Measurements from ENCODE around the gene GPC6. TPM values are rescaled to one million over a fixed set of nuclear protein-coding genes. Genes with fewer than 3 reads are reported as not detected.

Gene GPC6
- total RNA-seq, 2 donors from 2014 or later, result 1.6 to 4.0 TPM

- H3K4me3 ChIP-seq, result no peak overlapping the region
- 62 to 63% methylated on average over 5 of the region's 5 CpGs for WGBS, 2 donors
- no peak overlapping the region for H3K27ac ChIP-seq
- DNase-seq (no peak), ATAC-seq (no peak)
- no peaks in the 10 kb centered on the region for H3K4me1 ChIP-seq
- intact Hi-C loops (cut with DNase I), result no loop called here
- no peaks in the 10 kb centered on the region for H3K9me3 ChIP-seq
- no peaks in the 10 kb centered on the region for H3K36me3 ChIP-seq (replicated peaks in 1 of 2; ENCODE audit: insufficient read depth in 1 of 2, low read depth in 2 of 2)
- no peaks in the 10 kb centered on the region for H3K27me3 ChIP-seq
- TF ChIP-seq CTCF (IDR thresholded peaks at IDR 0.05) (no peak), POLR2A (IDR thresholded peaks at IDR 0.05) (no peak)
Observed at GRCh38 chr13:94427313-94427953, 1200.8 kb downstream of the GPC6 start.

- no peaks in the 10 kb centered on the region for H3K9me3 ChIP-seq
- intact Hi-C loops (cut with DNase I), result loop anchor here (5.0 kb wide), 1 partner anchor 186 kb away; no protein-coding TSS in a partner anchor
- no peak for TF ChIP-seq POLR2A (IDR thresholded peaks at IDR 0.05)
- TF ChIP-seq CTCF (IDR thresholded peaks at IDR 0.05), result no peak
- DNase-seq (no peak), ATAC-seq (no peak)
- H3K36me3 ChIP-seq (replicated peaks in 1 of 2; ENCODE audit: insufficient read depth in 1 of 2, low read depth in 2 of 2), result no peaks in the 10 kb centered on the region
- H3K4me1 ChIP-seq, result no peaks in the 10 kb centered on the region
- no peaks in the 10 kb centered on the region for H3K27me3 ChIP-seq
- no peak overlapping the region for H3K4me3 ChIP-seq
- no peak overlapping the region for H3K27ac ChIP-seq
- 76 to 81% methylated on average over 2 of the region's 2 CpGs for WGBS, 2 donors
Observed at GRCh38 chr13:94431574-94431973, 1205.0 kb downstream of the GPC6 start.

GRCh38 chr13:94431987-94432386 lies 1205.4 kb downstream of the GPC6 start:
- Histone ChIP-seq H3K4me1 (no peaks in the 10 kb centered on the region), H3K36me3 (replicated peaks in 1 of 2; ENCODE audit: insufficient read depth in 1 of 2, low read depth in 2 of 2) (no peaks in the 10 kb centered on the region), H3K9me3 (no peaks in the 10 kb centered on the region), H3K27me3 (no peaks in the 10 kb centered on the region), H3K4me3 (no peak overlapping the region), H3K27ac (no peak overlapping the region)
- no peak for DNase-seq
- intact Hi-C loops (cut with DNase I), result loop anchor here (5.0 kb wide), 1 partner anchor 185 kb away; no protein-coding TSS in a partner anchor
- TF ChIP-seq POLR2A (IDR thresholded peaks at IDR 0.05), result no peak
- TF ChIP-seq CTCF (IDR thresholded peaks at IDR 0.05), result no peak
- no peak for ATAC-seq

- Histone ChIP-seq H3K36me3 (replicated peaks in 1 of 2; ENCODE audit: insufficient read depth in 1 of 2, low read depth in 2 of 2) (no peaks in the 10 kb centered on the region), H3K9me3 (no peaks in the 10 kb centered on the region), H3K27ac (no peak overlapping the region), H3K4me1 (no peaks in the 10 kb centered on the region), H3K27me3 (no peaks in the 10 kb centered on the region), H3K4me3 (no peak overlapping the region)
- DNase-seq, result no peak
- 59 to 67% methylated on average over 19 of the region's 19 CpGs for WGBS, 2 donors
- intact Hi-C loops (cut with DNase I), result loop anchor here (5.0 kb wide), 1 partner anchor 184 kb away; no protein-coding TSS in a partner anchor
- TF ChIP-seq CTCF (IDR thresholded peaks at IDR 0.05) (no peak), POLR2A (IDR thresholded peaks at IDR 0.05) (no peak)
- ATAC-seq, result no peak
Observed at GRCh38 chr13:94433055-94433961, 1206.7 kb downstream of the GPC6 start.
